ENCODE measurements around the gene ERI3.

DNA sequence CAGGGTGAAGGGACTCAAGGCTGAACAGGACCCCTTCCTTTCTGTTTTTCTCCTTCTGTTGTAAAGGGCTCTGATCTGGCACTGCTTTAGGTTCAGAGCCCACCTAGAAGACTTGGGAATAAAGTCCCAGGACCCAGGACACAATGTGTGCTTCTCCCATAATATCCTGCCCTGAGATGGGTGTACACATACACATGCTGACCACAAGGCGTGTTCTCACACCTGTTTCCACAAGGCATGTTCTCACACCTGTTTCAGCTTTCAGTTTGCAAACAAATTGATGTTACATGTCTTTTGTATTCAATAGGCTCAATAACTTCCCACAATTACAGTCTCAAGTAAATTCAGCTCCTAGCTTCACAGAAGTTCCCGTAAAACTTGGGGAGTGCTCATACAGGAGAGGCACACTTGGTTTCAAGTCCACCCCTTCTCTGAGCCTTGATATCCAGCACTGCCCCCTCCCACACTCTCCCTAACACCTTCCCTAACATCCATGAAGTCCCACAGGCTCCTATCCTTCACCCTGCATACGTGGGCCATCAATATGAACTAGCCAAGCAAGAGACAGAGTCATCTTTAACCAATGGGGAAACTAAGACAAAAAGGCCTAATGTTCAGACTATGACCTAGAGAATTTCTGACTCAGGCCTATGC is 41.7 kb downstream of the ERI3 start:
- TF ChIP-seq EP300 (conservative IDR thresholded peaks at IDR 0.05; ENCODE audit: poor library complexity, severe bottlenecking) (no peak), POLR2AphosphoS5 (IDR thresholded peaks at IDR 0.05) (no peak)
